C4-2B (cell line): ENCODE results near the gene ZNF580.

Source experiments
- H3K27ac ChIP-seq: fragments of 450-650 bp; 2 replicates; pipeline ENCODE4 v1.5.1; 2017
- ZFX ChIP-seq: fragments of 450-650 bp; IDR thresholded peaks from 2 replicates; pipeline ENCODE4 v1.6.1; 2017
- TF ChIP-seq, protein P1 (sequence below): fragments of 450-650 bp; conservative IDR thresholded peaks from 2 replicates; pipeline ENCODE4 v1.5.1; 2017; ENCODE audit warnings: mild to moderate bottlenecking

ZNF580 gene

DNA sequence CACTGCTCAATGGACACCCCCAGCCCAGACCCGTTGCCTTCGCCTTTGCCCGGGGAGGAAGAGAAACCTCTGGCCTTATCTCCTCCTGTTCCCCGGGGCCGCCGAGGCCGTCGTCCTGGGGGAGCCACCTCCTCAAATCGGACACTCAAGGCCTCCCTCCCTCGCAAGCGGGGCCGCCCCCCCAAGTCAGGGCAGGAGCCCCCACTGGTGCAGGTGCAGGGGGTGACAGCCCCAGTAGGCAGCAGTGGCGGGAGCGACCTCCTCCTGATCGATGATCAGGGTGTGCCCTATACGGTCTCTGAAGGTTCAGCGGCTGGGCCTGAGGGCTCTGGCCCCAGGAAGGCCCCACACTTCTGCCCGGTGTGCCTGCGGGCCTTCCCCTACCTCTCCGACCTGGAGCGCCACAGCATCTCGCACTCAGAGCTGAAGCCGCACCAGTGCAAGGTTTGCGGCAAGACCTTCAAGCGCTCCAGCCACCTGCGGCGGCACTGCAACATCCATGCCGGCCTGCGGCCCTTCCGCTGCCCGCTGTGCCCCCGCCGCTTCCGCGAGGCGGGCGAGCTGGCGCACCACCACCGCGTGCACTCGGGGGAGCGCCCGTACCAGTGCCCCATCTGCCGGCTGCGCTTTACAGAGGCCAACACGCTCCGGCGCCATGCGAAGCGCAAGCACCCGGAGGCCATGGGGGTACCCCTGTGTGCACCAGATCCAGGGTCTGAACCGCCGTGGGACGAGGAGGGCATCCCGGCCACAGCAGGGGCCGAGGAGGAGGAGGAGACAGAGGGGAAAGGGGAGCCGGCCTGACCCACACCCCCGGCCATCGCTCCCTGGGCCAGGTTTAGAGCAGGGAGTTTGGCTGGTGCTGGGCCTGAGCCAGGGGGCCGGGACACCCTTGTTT, 38.4 kb upstream of the ZNF580 start:
- TF ChIP-seq ZFX = no peak
- TF ChIP-seq, protein P1, sequence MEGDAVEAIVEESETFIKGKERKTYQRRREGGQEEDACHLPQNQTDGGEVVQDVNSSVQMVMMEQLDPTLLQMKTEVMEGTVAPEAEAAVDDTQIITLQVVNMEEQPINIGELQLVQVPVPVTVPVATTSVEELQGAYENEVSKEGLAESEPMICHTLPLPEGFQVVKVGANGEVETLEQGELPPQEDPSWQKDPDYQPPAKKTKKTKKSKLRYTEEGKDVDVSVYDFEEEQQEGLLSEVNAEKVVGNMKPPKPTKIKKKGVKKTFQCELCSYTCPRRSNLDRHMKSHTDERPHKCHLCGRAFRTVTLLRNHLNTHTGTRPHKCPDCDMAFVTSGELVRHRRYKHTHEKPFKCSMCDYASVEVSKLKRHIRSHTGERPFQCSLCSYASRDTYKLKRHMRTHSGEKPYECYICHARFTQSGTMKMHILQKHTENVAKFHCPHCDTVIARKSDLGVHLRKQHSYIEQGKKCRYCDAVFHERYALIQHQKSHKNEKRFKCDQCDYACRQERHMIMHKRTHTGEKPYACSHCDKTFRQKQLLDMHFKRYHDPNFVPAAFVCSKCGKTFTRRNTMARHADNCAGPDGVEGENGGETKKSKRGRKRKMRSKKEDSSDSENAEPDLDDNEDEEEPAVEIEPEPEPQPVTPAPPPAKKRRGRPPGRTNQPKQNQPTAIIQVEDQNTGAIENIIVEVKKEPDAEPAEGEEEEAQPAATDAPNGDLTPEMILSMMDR = no peak
- no peak overlapping the region for H3K27ac ChIP-seq

DNA sequence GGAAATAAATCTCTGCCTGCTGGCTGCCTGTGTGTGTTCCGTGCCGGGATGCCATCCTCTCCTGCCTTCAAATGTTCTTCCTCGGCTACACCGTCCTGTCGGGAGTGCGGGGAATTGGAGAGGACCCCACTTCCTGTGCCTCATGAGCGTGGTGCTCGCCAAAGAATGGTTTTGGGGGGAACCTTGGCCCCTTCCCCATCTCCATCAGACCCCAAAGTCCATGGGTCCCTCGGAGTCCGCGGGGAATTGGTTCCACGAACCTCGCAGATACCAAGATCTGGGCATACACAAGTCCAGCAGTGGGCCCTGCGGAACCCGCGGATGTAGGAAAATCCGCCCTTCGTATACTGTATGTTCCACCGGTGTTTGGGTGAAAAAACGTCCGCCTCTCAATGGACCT, 37.7 kb upstream of the ZNF580 start:
- no peak overlapping the region for H3K27ac ChIP-seq

DNA sequence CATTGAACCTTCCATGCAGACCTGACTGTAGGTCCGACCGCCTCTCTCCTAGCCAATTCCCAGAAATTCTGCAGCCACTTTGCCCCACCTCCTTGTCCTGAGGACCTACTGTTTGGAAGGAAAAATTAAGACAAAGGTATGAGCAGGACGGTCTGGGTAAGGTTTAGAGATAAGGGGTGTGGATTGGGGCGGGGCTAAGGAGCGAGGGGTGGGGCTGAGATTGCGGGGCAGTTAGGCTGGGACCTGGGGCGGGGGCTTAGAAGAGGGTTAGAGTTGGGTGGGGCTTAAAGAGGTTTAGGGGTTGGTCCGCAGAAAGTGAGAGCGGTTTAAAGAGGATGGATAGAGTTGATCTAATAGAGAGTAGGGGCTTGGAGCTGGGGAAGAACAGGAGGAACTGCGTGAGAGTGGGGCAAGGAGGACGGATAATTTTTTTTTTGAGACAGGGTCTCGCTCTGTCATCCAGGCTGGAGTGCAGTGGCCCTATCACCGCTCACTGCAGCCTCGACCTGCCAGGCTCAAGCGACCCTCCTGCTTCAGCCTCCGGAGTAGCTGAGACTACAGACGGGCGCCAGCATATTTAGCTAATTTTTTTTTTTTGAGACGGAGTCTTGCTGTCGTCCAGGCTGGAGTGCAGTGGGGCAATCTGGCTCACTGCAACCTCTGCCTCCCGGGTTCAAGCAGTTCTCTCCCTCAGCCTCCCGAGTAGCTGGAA, 37.1 kb upstream of the ZNF580 start:
- TF ChIP-seq, protein P1 = no peak
- no peak for TF ChIP-seq ZFX
- H3K27ac ChIP-seq = peak overlapping the region; percentile 92; the same call in 1 of the 2 replicates

More for the DNA sequence above, 37.7 kb upstream of the ZNF580 start:
- no peak for TF ChIP-seq ZFX
- TF ChIP-seq, protein P1 = no peak

DNA sequence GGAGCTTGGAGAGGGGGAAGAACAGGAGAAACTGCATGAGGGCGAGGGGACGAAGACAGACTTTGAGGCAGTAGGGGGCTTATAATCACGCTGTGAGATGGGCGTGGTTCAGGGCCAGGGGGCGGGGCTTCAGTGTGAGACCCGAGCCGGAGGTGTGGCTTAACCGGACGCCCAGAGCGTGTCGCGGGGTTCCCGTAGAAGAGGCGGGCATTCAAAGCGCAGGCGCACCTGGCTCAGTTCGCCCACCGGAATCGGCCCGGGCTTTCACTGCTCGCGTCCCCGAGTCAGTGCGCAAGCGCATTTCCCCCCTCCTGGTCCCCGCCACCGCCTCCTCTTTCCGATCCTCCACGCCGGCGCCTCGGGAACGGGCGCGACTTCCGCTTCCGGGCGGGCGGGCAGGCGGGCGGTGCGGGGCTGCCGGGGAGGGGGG, 35.6 kb upstream of the ZNF580 start:
- TF ChIP-seq, protein P1 = no peak
- no peak for TF ChIP-seq ZFX
- H3K27ac ChIP-seq = peak overlapping the region; percentile 92

DNA sequence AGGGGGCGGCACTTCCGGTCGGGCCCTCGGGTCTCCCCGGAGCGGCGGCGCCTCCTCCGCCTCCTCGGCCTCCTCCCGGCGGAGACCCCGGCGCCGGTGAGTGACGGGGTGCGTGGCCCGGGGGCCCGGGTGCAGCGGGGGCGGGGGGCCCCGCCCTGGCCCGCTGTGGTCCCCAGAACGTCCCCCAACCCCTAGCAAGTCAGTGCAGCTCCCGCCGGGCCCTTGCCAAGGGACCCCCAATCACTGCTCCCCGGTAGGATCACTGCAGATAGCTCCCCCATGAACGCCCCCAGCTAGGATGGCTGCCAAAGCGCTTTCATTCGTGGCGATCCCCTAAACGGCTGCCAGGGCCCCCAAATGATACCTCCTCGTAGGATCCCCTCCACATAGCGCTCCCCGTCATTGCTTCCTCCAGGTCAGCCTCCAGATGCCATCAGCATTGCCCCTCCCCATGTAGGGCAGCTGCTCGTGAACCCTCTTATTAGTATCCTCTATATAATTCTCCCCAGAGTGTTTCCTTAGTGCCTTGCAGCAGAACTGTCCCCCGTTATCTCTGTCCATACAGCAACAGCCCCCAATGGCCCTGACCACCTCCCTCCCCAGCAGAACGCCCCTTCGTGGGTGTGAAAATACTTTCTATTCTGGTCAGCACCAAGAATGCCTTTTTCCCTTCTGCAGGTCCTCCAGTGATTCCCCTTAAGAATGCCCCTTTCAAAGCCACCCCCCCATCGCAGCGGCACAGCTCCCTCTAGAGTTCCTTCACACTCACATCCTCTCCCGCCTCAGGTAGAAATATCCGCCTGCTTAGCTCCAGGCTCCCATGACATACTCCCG, 34.9 kb upstream of the ZNF580 start, which contains the start of gene ZNF865:
Gene ZNF865 (plus strand): TSS at position 11 of the 834 bp plus-strand sequence. CDS start 7,972 bp downstream, outside the sequence.
- H3K27ac ChIP-seq = peak within 1 kb of the TSS; percentile 92
- TF ChIP-seq, protein P1 = peak; percentile 88
- TF ChIP-seq ZFX = peak; percentile 33; the same call in 1 of the 2 replicates

DNA sequence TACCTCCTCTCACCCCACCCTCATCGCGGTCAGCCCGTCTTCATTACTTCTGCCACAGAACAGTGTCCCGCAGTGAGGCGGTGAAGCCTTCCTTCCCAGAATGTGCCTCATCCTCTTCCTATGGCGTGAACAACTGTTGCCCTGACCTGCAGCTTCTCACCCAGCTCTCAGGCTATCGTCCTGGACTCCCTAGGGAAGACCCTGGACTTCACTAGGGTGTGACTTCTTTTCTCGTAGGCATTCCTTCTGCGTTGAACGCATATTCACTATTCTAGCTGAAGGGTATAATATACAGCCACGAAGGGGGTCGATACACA, 34.4 kb upstream of the ZNF580 start:
- peak overlapping the region; percentile 92 for H3K27ac ChIP-seq
- TF ChIP-seq, protein P1 = peak; percentile 67; the same call in 1 of the 2 replicates
- TF ChIP-seq ZFX = no peak
